Gastroesophageal sphincter (tissue), 4 donors: ENCODE measurements around the gene TNFAIP3. TPM values are rescaled to one million over a fixed set of nuclear protein-coding genes. Genes with fewer than 3 reads are reported as not detected.

Experiments used
- ATAC-seq: fragments of 150-250 bp; one replicate; pipeline ENCODE4 v1.9.1; 2016; ENCODE audit warnings: mild to moderate bottlenecking, moderate library complexity
- H3K27ac ChIP-seq, 4 donors: fragments of 200-600 bp; sonication (generic) in 3 of 4; 1 replicate in 3 of 4; 2 replicates in 1 of 4; pipeline ENCODE4 v1.5.1; 2016 to 2019
- H3K27me3 ChIP-seq: fragments of 200-600 bp; sonication (generic); one replicate; pipeline ENCODE4 v1.5.1; 2019
- H3K36me3 ChIP-seq, 2 donors: fragments of 200-600 bp; sonication (generic); one replicate each; pipeline ENCODE4 v1.5.1; 2019; ENCODE audit warnings: control low read depth in 1 of 2
- H3K4me1 ChIP-seq, 3 donors: fragments of 200-600 bp; sonication (generic); 1 replicate in 2 of 3; 2 replicates in 1 of 3; pipeline ENCODE4 v1.5.1; 2016 to 2019; ENCODE audit warnings: control low read depth in 2 of 3
- H3K4me3 ChIP-seq, 2 donors: fragments of 200-600 bp; sonication (generic); one replicate each; pipeline ENCODE4 v1.5.1; 2019; ENCODE audit warnings: mild to moderate bottlenecking in 1 of 2, moderate library complexity in 1 of 2
- H3K9me3 ChIP-seq, 3 donors: fragments of 200-600 bp; sonication (generic); one replicate each; pipeline ENCODE4 v1.5.1; 2017 to 2019; ENCODE audit warnings: control low read depth in 2 of 3
- EP300 ChIP-seq: sonication (generic); formaldehyde crosslinking; IDR thresholded peaks from one replicate; pipeline ENCODE4 v1.6.1; 2017; ENCODE audit warnings: antibody characterized with exemption, mild to moderate bottlenecking
- POLR2A ChIP-seq, 2 donors: fragments of 450-650 bp; IDR thresholded peaks; one replicate each; pipeline ENCODE4 v1.6.1; 2017; ENCODE audit warnings: antibody characterized with exemption in 2 of 2, mild to moderate bottlenecking in 2 of 2, moderate library complexity in 1 of 2
- POLR2AphosphoS5 ChIP-seq: sonication (generic); formaldehyde crosslinking; IDR thresholded peaks from one replicate; pipeline ENCODE4 v1.6.1; 2017; ENCODE audit warnings: antibody characterized with exemption
- WGBS, 2 donors: methylation state at CpG; one replicate each; pipeline ENCODE4 v1.1.5; 2018; ENCODE audit warnings: low coverage in 1 of 2; 5-methylcytosine and 5-hydroxymethylcytosine counted together
- total RNA-seq, 4 donors: library from RNA; depleted of rRNA; stranded (reverse); fragments of >200 nt; gene quantifications; one replicate each; pipeline ENCODE4 v1.1.0, GENCODE V29; 2016
- TF ChIP-seq, protein P1 (sequence below), 4 experiments: fragments of 200-600 bp in 2 of 4; fragments of 450-650 bp in 2 of 4; sonication (generic) in 1 of 4; IDR thresholded peaks; one replicate each; pipeline ENCODE4 v1.5.1; 2017 to 2019; ENCODE audit warnings: antibody characterized with exemption in 4 of 4, mild to moderate bottlenecking in 2 of 4, moderate library complexity in 2 of 4

Gene TNFAIP3
- total RNA-seq, 4 donors from 2014 or later: 11.2 to 40.7 (median 18.3) TPM

DNA sequence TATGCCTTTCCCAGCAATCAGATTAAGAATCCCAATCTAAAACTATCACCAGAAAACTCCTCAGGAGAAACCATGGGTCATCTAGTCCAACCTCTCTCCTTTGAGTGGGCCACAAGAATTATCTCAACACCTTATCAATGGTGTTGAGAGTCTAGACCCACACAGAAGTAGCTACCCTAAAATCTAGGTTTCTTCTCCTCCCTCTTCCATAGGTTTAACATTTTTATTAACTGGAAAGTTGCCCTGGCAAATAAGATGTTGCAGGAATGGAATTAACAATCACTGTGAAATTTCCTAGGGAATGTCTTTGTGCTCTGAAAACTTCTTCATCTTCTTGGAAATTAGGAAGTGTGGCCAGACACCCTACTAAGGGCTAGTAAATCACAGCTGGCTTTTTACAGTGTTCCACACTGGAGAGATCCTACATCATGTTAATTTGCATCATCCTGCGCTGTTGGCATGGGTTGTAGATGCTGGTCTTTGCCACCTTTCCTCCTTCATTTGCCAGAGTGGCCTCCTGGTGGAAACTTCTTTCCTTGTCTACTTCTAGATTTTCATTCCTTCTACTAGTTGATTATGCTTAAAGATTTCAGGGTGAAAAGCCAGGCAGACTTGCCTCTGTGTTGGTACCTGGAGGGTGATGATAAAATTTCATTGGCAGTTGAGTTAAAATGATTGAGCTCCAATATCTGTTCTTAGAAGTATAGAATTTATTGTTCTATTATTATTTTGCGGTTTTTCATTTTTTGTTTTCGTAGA is 2.7 kb downstream of the TNFAIP3 start:
- Histone ChIP-seq H3K4me1 (peaks cover 9 to 72% (median 26%) of the 10 kb centered on the region in 3 donors), H3K27ac (peak overlapping the region in 3 of 4 donors; percentile 5 to 95 (median 66))
- WGBS, 2 donors: 89 to 100% methylated on average over 2 to 3 of the region's 3 CpGs

DNA sequence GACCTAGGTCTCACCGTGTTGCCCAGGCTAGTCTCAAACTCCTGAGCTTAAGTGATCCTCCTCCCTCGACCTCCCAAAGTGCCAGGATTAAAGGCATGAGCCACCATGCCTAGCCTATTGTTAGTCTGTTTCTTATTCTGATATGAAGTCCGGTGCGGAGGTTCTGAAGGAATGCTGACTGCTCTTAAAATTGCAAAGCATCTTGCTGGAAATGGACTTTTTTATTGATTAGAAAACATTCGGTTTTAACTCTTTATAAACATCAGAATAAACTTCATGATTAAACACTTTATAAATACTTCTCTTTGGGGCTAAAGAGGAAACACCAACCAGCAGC is 3.2 kb downstream of the TNFAIP3 start:
- peak overlapping the region in 3 of 4 donors; percentile 66 to 95 (median 66) for H3K27ac ChIP-seq
- peaks cover under 1 to 23% of the 10 kb centered on the region in 2 donors for H3K36me3 ChIP-seq
- peak overlapping the region; percentile 20 to 91 for H3K4me3 ChIP-seq
- no peaks in the 10 kb centered on the region for H3K27me3 ChIP-seq
- WGBS, 2 donors: 58 to 83% methylated on average over 3 of the region's 5 CpGs
- H3K9me3 ChIP-seq: no peaks in the 10 kb centered on the region
- no peak for ATAC-seq
- TF ChIP-seq EP300: no peak
- TF ChIP-seq, protein P1, sequence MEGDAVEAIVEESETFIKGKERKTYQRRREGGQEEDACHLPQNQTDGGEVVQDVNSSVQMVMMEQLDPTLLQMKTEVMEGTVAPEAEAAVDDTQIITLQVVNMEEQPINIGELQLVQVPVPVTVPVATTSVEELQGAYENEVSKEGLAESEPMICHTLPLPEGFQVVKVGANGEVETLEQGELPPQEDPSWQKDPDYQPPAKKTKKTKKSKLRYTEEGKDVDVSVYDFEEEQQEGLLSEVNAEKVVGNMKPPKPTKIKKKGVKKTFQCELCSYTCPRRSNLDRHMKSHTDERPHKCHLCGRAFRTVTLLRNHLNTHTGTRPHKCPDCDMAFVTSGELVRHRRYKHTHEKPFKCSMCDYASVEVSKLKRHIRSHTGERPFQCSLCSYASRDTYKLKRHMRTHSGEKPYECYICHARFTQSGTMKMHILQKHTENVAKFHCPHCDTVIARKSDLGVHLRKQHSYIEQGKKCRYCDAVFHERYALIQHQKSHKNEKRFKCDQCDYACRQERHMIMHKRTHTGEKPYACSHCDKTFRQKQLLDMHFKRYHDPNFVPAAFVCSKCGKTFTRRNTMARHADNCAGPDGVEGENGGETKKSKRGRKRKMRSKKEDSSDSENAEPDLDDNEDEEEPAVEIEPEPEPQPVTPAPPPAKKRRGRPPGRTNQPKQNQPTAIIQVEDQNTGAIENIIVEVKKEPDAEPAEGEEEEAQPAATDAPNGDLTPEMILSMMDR (IDR thresholded peaks at IDR 0.05): no peak
- TF ChIP-seq POLR2A (IDR thresholded peaks at IDR 0.05): no peak
- TF ChIP-seq POLR2AphosphoS5: no peak
- peaks cover 9 to 78% (median 26%) of the 10 kb centered on the region in 3 donors for H3K4me1 ChIP-seq

More for the DNA sequence above, 2.7 kb downstream of the TNFAIP3 start:
- no peaks in the 10 kb centered on the region for H3K9me3 ChIP-seq
- TF ChIP-seq POLR2A (IDR thresholded peaks at IDR 0.05) (no peak), POLR2AphosphoS5 (no peak), EP300 (no peak)
- TF ChIP-seq, protein P1 (IDR thresholded peaks at IDR 0.05): no peak
- no peaks in the 10 kb centered on the region for H3K27me3 ChIP-seq
- peaks cover 0 to 17% of the 10 kb centered on the region in 2 donors for H3K36me3 ChIP-seq
- no peak for ATAC-seq
- H3K4me3 ChIP-seq: peak overlapping the region in 1 of 2 donors; percentile 91

DNA sequence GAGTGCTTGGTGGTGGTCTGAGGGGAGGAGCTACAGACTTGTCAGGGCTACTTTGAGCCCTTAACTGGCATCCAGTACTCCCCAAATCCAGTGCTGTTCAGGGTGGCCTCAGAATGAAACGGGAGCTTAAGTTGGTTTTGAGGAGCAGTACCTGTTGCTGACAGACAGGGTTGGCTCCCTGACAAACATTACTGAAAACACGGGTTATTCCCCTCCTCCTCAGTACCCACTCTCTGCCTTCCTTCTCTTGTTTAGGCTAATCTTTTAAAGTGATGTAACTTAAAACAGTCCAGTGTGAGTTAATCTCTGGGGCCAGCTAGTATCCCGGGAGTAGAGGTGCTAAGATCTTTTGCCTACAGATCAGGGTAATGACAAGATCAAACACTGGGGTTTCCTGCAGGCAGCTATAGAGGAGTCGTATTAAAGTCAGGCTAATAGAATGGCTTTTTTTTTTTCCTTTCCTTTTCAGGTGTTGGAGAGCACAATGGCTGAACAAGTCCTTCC is 3.7 kb downstream of the TNFAIP3 start:
- Histone ChIP-seq H3K4me1 (peaks cover 9 to 83% (median 26%) of the 10 kb centered on the region in 3 donors), H3K9me3 (no peaks in the 10 kb centered on the region), H3K36me3 (peaks cover 5 to 28% of the 10 kb centered on the region in 2 donors), H3K27ac (peak overlapping the region in 3 of 4 donors; percentile 66 to 95 (median 66)), H3K27me3 (no peaks in the 10 kb centered on the region), H3K4me3 (peak overlapping the region; percentile 20 to 91)
- no peak for TF ChIP-seq EP300
- TF ChIP-seq, protein P1 (IDR thresholded peaks at IDR 0.05): peak in 3 of 4 experiments; percentile 10 to 37 (median 16)
- 11 to 23% methylated on average over 4 of the region's 4 CpGs for WGBS, 2 donors
- no peak for ATAC-seq

DNA sequence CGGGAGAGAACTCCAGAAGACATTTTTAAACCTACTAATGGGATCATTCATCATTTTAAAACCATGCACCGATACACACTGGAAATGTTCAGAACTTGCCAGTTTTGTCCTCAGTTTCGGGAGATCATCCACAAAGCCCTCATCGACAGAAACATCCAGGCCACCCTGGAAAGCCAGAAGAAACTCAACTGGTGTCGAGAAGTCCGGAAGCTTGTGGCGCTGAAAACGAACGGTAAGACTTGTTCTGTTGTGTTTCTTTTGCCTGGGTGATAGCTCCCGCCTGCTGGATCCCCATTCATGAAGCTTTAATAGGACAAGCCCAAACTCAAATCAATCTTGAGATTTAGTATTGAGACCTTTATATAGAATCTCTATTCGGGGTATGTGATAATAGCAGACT is 4.2 kb downstream of the TNFAIP3 start:
- WGBS, 2 donors: 27 to 57% methylated on average over 2 to 11 of the region's 11 CpGs
- H3K27ac ChIP-seq: peak overlapping the region in 3 of 4 donors; percentile 66 to 95 (median 66)
- peak overlapping the region; percentile 20 to 91 for H3K4me3 ChIP-seq
- no peak for ATAC-seq
- H3K36me3 ChIP-seq: peaks cover 5 to 33% of the 10 kb centered on the region in 2 donors
- H3K4me1 ChIP-seq: peaks cover 9 to 83% (median 22%) of the 10 kb centered on the region in 3 donors
- TF ChIP-seq EP300 (no peak), POLR2A (IDR thresholded peaks at IDR 0.05) (no peak), POLR2AphosphoS5 (no peak)
- TF ChIP-seq, protein P1 (IDR thresholded peaks at IDR 0.05): no peak
- H3K9me3 ChIP-seq: no peaks in the 10 kb centered on the region
- H3K27me3 ChIP-seq: no peaks in the 10 kb centered on the region
